GM18873 (cell line): ENCODE results near the gene NEDD9.

Experiments used
- ATAC-seq: cut with Tn5 transposase; IDR thresholded peaks from one replicate; pipeline ENCODE4 v1.9.1; 2021; ENCODE audit warnings: mild to moderate bottlenecking, moderate library complexity, moderate number of reproducible peaks; ENCODE audit not compliant: unreplicated experiment, low FRiP score

The NEDD9 gene

GRCh38 chr6:11183761-11184362, 48.6 kb downstream of the NEDD9 start:
- ATAC-seq, result no peak

GRCh38 chr6:11181478-11182136, 50.9 kb downstream of the NEDD9 start:
- ATAC-seq, result no peak

GRCh38 chr6:11179419-11180202, 52.9 kb downstream of the NEDD9 start:
- no peak for ATAC-seq

- ATAC-seq, result no peak
Measured at GRCh38 chr6:11179088-11179418, 53.4 kb downstream of the NEDD9 start.

- ATAC-seq, result no peak
Measured at GRCh38 chr6:11177271-11177670, 55.2 kb downstream of the NEDD9 start.

- ATAC-seq, result no peak
Measured at GRCh38 chr6:11174242-11174611, 58.2 kb downstream of the NEDD9 start.

GRCh38 chr6:11172501-11173327, 59.8 kb downstream of the NEDD9 start:
- ATAC-seq, result no peak

GRCh38 chr6:11171952-11172351, 60.5 kb downstream of the NEDD9 start:
- no peak for ATAC-seq

- no peak for ATAC-seq
Measured at GRCh38 chr6:11168091-11168635, 64.3 kb downstream of the NEDD9 start.

- no peak for ATAC-seq
Measured at GRCh38 chr6:11166948-11167347, 65.5 kb downstream of the NEDD9 start.

- no peak for ATAC-seq
Measured at GRCh38 chr6:11164717-11165646, 67.5 kb downstream of the NEDD9 start.

GRCh38 chr6:11163932-11164331, 68.5 kb downstream of the NEDD9 start:
- ATAC-seq, result no peak

GRCh38 chr6:11162262-11162661, 70.2 kb downstream of the NEDD9 start:
- ATAC-seq, result no peak

- ATAC-seq, result no peak
Measured at GRCh38 chr6:11161031-11161956, 71.2 kb downstream of the NEDD9 start.

GRCh38 chr6:11160199-11160598, 72.3 kb downstream of the NEDD9 start:
- ATAC-seq, result no peak

GRCh38 chr6:11155589-11155988, 76.9 kb downstream of the NEDD9 start:
- ATAC-seq, result no peak

GRCh38 chr6:11153447-11153846, 79.0 kb downstream of the NEDD9 start:
- no peak for ATAC-seq

- ATAC-seq, result no peak
Measured at GRCh38 chr6:11152581-11152980, 79.9 kb downstream of the NEDD9 start.

- ATAC-seq, result no peak
Measured at GRCh38 chr6:11151488-11151887, 81.0 kb downstream of the NEDD9 start.
